Activated naive CD4-positive, alpha-beta T cell treated with anti-CD3 and anti-CD28 coated beads for 36 hours (primary cell): ENCODE data around the gene ERC2. TPM values are rescaled to one million over a fixed set of nuclear protein-coding genes. Genes with fewer than 3 reads are reported as not detected.

Source experiments
- CTCF ChIA-PET: fragments of 350-600 bp; sonication (Branson Sonifier 250); formaldehyde crosslinking; loops from one replicate; lab custom pipeline; 2021; ENCODE audit warnings: antibody characterized with exemption; lab: Charles Lee
- DNase-seq: peaks from one replicate; pipeline ENCODE4 v3.0.0-alpha.2; 2020
- H3K27ac Mint-ChIP-seq: one replicate; pipeline ENCODE4 v1.8.0; 2021; ENCODE audit warnings: mild to moderate bottlenecking, mixed read lengths
- H3K27me3 Mint-ChIP-seq: one replicate; pipeline ENCODE4 v1.8.0; 2021; ENCODE audit warnings: low read depth, mixed read lengths
- H3K36me3 Mint-ChIP-seq: one replicate; pipeline ENCODE4 v1.8.0; 2021; ENCODE audit warnings: low read depth, mixed read lengths
- H3K4me1 Mint-ChIP-seq: one replicate; pipeline ENCODE4 v1.8.0; 2021; ENCODE audit warnings: low read depth, mixed read lengths
- H3K4me3 Mint-ChIP-seq: one replicate; pipeline ENCODE4 v1.8.0; 2021; ENCODE audit warnings: mild to moderate bottlenecking, moderate library complexity, mixed read lengths
- H3K9me3 Mint-ChIP-seq: one replicate; pipeline ENCODE4 v1.8.0; 2021; ENCODE audit warnings: mixed read lengths
- intact Hi-C: fragments of 100-400 bp; cut with micrococcal nuclease; formaldehyde crosslinking; loops from one replicate; pipeline ENCODE4 v1.15.1; 2023
- total RNA-seq, 2 experiments: library from RNA; stranded (reverse); gene quantifications; one replicate each; pipeline ENCODE4 v1.2.3, GENCODE V29; 2021

ERC2 gene
- total RNA-seq, 2 experiments from 2014 or later = 0.12 TPM; not detected in 1

DNA sequence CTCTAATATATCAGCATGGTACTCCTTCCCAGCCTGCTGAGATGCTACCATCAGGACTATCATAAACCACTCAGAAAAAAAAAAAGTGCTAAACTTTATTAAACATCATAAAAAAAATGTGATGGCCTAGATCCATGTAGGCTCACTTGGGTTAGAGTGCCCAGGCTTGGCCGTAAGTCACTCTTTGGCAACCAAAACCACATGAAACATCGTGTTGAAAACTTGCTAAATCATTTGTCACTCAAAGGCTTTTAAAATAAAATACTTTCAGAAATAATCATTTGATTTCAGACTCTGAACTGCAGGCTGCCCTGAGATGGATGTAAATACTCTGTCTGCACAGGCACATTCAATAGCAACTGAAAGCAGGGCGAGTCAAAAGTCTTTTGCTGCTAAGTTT lies 902.7 kb downstream of the ERC2 start:
- Mint-ChIP-seq H3K4me3 (no peak overlapping the region), H3K9me3 (no peaks in the 10 kb centered on the region), H3K27ac (no peak overlapping the region), H3K27me3 (no peaks in the 10 kb centered on the region), H3K36me3 (no peaks in the 10 kb centered on the region), H3K4me1 (no peaks in the 10 kb centered on the region)
- no peak for DNase-seq
- CTCF ChIA-PET = no interaction called here
- intact Hi-C loops = no loop called here

- no peak for DNase-seq
- Mint-ChIP-seq H3K27me3 (no peaks in the 10 kb centered on the region), H3K4me1 (no peaks in the 10 kb centered on the region), H3K4me3 (no peak overlapping the region), H3K36me3 (no peaks in the 10 kb centered on the region), H3K27ac (no peak overlapping the region), H3K9me3 (no peaks in the 10 kb centered on the region)
- CTCF ChIA-PET = no interaction called here
- intact Hi-C loops = no loop called here
Observed at GRCh38 chr3:55564726-55565125, 903.5 kb downstream of the ERC2 start.

- H3K27ac Mint-ChIP-seq = no peak overlapping the region
- H3K36me3 Mint-ChIP-seq = no peaks in the 10 kb centered on the region
- intact Hi-C loops = no loop called here
- no peak overlapping the region for H3K4me3 Mint-ChIP-seq
- no peak for DNase-seq
- H3K9me3 Mint-ChIP-seq = no peaks in the 10 kb centered on the region
- CTCF ChIA-PET = interaction anchor here (0.6 kb wide), 1 partner anchor 23 kb away, joined by 3 read pairs; no protein-coding TSS in a partner anchor
- H3K27me3 Mint-ChIP-seq = no peaks in the 10 kb centered on the region
- no peaks in the 10 kb centered on the region for H3K4me1 Mint-ChIP-seq
Observed at GRCh38 chr3:55562700-55563099, 905.6 kb downstream of the ERC2 start.

- Mint-ChIP-seq H3K9me3 (no peaks in the 10 kb centered on the region), H3K4me3 (no peak overlapping the region), H3K27me3 (peaks cover 2% of the 10 kb centered on the region), H3K4me1 (no peaks in the 10 kb centered on the region), H3K36me3 (no peaks in the 10 kb centered on the region), H3K27ac (no peak overlapping the region)
- CTCF ChIA-PET = no interaction called here
- intact Hi-C loops = no loop called here
- DNase-seq = no peak
Observed at GRCh38 chr3:55559500-55560423, 908.5 kb downstream of the ERC2 start.

GRCh38 chr3:55558316-55558715 lies 910.0 kb downstream of the ERC2 start:
- Mint-ChIP-seq H3K9me3 (no peaks in the 10 kb centered on the region), H3K27ac (no peak overlapping the region), H3K4me3 (no peak overlapping the region), H3K36me3 (no peaks in the 10 kb centered on the region), H3K4me1 (no peaks in the 10 kb centered on the region), H3K27me3 (peaks cover 2% of the 10 kb centered on the region)
- intact Hi-C loops = no loop called here
- DNase-seq = no peak
- CTCF ChIA-PET = no interaction called here

DNA sequence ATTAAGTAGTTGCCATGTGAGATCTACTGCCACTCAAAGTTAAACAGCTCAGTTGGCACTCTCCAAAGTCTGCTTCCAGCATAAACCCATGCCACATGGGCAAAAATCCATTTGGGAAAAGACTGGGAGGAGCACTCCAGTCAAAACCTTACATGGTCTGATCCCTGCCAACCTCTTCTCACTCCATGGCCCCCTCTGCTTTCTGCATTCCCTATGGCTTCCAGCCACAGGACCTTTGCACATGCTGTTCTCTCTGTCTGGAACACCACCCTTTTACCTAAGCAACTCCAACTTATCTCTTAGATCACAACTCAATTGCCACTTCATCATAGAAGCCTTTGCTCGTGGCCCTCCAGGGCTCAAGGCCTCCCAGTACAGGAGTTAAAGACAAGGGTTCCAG lies 910.7 kb downstream of the ERC2 start:
- CTCF ChIA-PET = no interaction called here
- H3K4me1 Mint-ChIP-seq = no peaks in the 10 kb centered on the region
- H3K9me3 Mint-ChIP-seq = no peaks in the 10 kb centered on the region
- DNase-seq = no peak
- no peak overlapping the region for H3K27ac Mint-ChIP-seq
- intact Hi-C loops = no loop called here
- no peak overlapping the region for H3K4me3 Mint-ChIP-seq
- H3K27me3 Mint-ChIP-seq = peaks cover 2% of the 10 kb centered on the region
- no peaks in the 10 kb centered on the region for H3K36me3 Mint-ChIP-seq

DNA sequence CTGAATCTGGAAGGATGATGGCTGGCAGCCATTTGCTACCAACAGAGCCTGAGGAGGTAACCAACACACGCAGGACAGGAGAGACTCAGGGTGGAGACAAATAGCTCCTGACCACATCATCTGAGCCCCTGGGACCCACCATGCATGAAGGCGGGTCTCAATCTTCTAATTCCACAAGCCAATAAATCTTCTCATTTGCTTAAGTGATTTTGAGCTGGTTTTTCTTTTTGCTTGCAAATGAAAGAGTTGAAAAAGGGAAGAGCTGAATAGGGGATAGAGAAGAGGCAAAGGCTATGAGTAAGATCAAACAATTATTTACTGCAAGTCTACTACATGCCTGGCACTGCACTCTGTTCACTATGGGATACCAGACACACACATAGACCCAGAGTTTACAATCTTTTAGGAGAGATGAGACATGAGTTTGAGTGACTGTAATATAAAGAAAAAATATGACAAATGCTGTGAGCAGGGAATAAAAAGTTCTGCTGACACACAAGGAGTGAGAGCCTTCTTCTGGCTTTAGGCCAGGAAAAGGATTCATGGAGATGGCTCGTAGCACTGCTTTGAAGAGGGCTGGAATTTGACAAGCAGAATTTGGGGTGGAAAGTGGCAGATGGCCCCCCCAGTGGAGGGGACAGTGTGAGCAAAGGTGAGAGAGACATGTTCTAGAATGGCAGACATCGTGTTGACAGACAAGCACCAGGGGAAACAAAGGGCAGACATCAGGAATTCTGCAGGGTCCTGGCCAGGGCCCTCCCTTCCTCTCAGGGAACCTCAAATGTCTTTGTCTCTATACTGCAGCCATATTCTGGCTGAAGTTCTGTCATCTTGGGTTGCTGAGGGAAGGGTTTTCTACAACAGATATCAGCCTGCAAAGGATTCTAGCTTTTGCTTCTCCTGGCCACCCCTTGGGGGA lies 911.4 kb downstream of the ERC2 start:
- Mint-ChIP-seq H3K27ac (no peak overlapping the region), H3K9me3 (no peaks in the 10 kb centered on the region), H3K27me3 (peaks cover 2% of the 10 kb centered on the region), H3K4me3 (no peak overlapping the region), H3K36me3 (no peaks in the 10 kb centered on the region), H3K4me1 (no peaks in the 10 kb centered on the region)
- CTCF ChIA-PET = interaction anchor here (0.7 kb wide), 1 partner anchor 839 kb away, joined by 3 read pairs; no protein-coding TSS in a partner anchor
- DNase-seq = no peak
- intact Hi-C loops = no loop called here

DNA sequence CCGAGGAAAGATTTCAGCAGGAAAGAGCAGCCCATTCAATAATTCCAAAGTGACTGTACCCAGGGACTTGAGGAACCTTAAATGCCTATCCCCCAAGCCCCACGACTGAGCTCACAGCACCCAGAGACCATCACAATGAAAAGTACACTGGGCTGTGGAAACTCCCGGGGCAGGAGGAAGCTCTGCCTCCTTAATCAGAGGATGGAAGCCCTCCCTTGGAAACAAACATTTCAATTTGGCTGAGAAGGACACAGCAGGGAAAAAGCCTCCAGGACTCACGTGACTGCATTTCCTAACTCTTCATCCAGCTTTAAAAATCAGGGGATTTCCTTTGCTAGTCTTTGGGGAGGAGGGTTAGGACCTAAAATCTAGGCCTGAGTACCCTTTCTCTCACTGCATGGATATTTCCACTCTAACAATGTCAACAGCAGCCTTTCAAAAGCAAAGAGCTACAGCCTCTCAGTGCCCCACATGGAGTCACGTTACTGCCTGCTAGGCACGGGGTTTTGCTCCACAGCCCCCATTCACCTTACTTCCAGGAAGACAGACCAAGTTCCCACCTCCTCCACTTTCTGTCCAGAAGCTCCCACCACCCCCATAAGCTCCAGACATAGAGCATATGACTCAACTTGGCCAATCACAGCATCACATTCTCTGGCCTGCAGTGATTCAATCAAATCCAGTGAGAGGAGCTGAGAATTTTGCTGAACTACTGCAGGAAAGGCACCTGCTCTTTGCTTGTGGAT lies 912.2 kb downstream of the ERC2 start:
- H3K27me3 Mint-ChIP-seq = peaks cover 2% of the 10 kb centered on the region
- H3K4me3 Mint-ChIP-seq = no peak overlapping the region
- H3K4me1 Mint-ChIP-seq = no peaks in the 10 kb centered on the region
- intact Hi-C loops = no loop called here
- no peaks in the 10 kb centered on the region for H3K9me3 Mint-ChIP-seq
- DNase-seq = no peak
- no peak overlapping the region for H3K27ac Mint-ChIP-seq
- CTCF ChIA-PET = interaction anchor here (0.7 kb wide), 1 partner anchor 840 kb away, joined by 3 read pairs; no protein-coding TSS in a partner anchor
- no peaks in the 10 kb centered on the region for H3K36me3 Mint-ChIP-seq

DNA sequence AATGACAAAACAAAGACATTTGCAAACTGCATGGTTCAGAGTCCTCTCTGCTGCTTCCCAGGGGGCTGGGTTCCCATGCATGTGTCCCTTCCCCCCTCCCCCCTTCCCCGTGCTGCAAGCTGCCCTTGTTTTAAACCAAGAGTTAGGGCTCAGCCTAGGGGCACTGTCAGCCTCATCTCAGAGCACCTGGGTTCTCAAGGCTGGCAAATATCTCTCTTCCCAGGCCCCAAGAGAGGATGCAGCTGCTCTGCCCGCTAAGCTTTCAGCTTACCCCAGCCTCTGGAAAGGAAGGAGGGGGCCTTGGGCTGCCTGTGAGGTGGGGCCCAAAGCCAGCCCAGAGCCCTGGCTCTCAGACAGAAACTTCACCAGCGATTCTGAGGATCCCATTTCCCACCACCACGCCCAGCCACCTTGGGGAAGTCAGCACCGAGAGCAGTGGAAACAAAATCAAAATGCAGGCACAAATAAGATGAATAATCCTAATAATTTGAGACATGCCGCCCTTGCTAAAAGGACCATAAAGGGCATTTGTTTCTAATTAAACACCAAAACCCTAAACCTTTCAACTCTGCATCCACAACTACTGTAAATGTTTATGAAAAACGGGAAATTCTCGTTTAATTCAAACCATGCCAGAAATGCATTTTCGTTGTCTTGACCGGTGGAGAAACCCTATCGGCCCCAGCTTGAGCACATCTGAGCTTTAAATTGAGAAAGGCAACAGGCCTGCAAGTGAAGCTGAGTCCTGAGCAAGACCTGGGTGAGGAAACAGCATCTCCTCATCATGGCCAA lies 913.4 kb downstream of the ERC2 start:
- H3K9me3 Mint-ChIP-seq = no peaks in the 10 kb centered on the region
- H3K36me3 Mint-ChIP-seq = no peaks in the 10 kb centered on the region
- no peak overlapping the region for H3K27ac Mint-ChIP-seq
- no peaks in the 10 kb centered on the region for H3K4me1 Mint-ChIP-seq
- CTCF ChIA-PET = no interaction called here
- no peak for DNase-seq
- intact Hi-C loops = no loop called here
- peaks cover 2% of the 10 kb centered on the region for H3K27me3 Mint-ChIP-seq
- H3K4me3 Mint-ChIP-seq = no peak overlapping the region

DNA sequence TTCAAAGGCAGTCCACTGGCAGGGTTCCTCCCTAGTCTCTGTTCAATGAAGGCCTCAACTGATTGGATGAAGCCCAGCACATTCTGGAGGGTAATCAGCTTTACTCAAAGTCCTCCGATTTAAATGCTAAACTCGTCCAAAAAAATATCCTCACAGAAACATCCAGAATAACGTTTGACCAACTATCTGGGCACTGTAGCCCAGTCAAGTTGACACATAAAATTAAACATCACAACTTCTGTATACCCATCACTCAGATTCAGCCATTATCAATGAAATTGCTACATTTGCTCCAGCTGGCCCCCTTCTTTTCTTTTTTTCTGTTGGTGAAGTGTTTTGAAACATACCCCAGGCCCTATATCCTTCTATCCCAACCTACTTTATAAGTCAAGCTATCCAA lies 916.6 kb downstream of the ERC2 start:
- H3K27ac Mint-ChIP-seq = no peak overlapping the region
- no peak overlapping the region for H3K4me3 Mint-ChIP-seq
- no peaks in the 10 kb centered on the region for H3K4me1 Mint-ChIP-seq
- CTCF ChIA-PET = no interaction called here
- no peaks in the 10 kb centered on the region for H3K9me3 Mint-ChIP-seq
- peaks cover 2% of the 10 kb centered on the region for H3K27me3 Mint-ChIP-seq
- no peak for DNase-seq
- no peaks in the 10 kb centered on the region for H3K36me3 Mint-ChIP-seq
- intact Hi-C loops = no loop called here

- Mint-ChIP-seq H3K27me3 (no peaks in the 10 kb centered on the region), H3K4me1 (no peaks in the 10 kb centered on the region), H3K27ac (no peak overlapping the region), H3K4me3 (no peak overlapping the region), H3K36me3 (no peaks in the 10 kb centered on the region), H3K9me3 (no peaks in the 10 kb centered on the region)
- DNase-seq = no peak
- intact Hi-C loops = no loop called here
- CTCF ChIA-PET = no interaction called here
Observed at GRCh38 chr3:55549177-55549576, 919.1 kb downstream of the ERC2 start.
